Mammary epithelial cell (primary cell): Measurements from ENCODE around the gene TBX2.

Experiments used
- CTCF ChIP-seq, 2 donors: IDR thresholded peaks in 1 of 2; conservative IDR thresholded peaks in 1 of 2; 2 replicates each; pipeline ENCODE4 v1.5.1; 2011 to 2012; ENCODE audit warnings: inconsistent platforms in 2 of 2, low read length in 2 of 2, mild to moderate bottlenecking in 2 of 2, control low read depth in 1 of 2, low read depth in 1 of 2; ENCODE audit not compliant: insufficient read depth in 1 of 2; ENCODE audit errors: extremely low read depth in 1 of 2
- EZH2 ChIP-seq: IDR thresholded peaks from 2 replicates; pipeline ENCODE4 v1.6.1; 2012; ENCODE audit warnings: low read length, inconsistent platforms, borderline replicate concordance

- TF ChIP-seq CTCF (conservative IDR thresholded peaks at IDR 0.05 in 1 of 2, IDR thresholded peaks at IDR 0.05 in 1 of 2; ENCODE audit: extremely low read depth in 1 of 2, insufficient read depth in 1 of 2, low read depth in 1 of 2, low read length in 2 of 2) = no peak
- TF ChIP-seq EZH2 = no peak
These were observed 11.9 kb upstream of the TBX2 start for GRCh38 chr17:61387511-61388305.
